HG03060 (cell line): ENCODE results near the gene PLA2G7.
"Not testable (repeated sequence)": the region's sequence is repeated elsewhere in the genome, so short reads cannot be mapped to it uniquely, and the experiment has no call there.

Experiments
- ATAC-seq: cut with Tn5 transposase; IDR thresholded peaks from one replicate; pipeline ENCODE4 v1.9.1; 2021; ENCODE audit warnings: low read depth, moderate number of reproducible peaks; ENCODE audit not compliant: unreplicated experiment

Gene PLA2G7

DNA sequence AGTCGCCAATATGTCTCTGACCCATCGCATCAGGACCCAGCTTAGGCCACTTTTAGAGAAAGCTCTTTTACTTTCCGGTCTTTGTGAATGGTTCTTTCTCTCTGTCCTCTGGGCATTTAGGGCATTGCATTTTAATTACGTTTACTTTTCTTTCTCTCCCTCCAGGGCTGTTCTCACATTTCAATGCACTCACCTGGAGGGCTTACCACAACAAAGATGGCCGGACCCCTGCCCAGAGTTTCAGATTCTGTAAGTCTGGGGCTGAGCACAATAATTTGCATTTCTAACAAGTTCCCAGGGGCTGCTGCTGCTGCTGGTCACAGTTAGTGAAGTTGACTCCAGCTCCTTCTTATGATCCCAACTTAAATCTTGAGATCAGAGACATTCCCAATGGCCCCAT lies 14.6 kb upstream of the PLA2G7 start:
- ATAC-seq: no peak

DNA sequence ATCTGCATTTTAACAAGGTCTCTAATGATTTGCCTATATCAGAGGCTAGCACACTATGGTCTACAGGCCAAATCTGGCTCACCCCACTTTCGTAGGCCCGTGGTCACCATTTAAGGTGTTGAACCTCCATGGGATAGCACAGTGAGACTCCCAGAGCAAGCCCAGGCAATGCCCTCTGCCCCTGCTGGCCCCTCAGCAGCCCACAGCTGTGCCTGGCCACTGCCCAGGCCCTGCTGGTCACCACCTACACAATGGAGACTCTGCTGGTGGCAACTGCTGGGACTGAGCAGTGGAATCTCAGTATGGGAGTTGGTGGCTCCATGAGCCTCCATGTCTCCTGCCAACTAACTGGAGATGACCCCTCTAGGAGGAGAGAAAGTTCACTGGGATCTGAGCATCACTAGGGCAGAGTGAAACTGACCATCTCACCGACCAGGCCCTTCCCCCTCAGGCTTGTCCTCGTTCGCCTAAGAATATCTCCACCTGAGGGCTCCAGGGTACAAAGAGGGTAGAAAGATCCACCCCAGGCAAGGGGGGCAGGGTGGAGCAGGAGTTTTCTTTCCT lies 13.8 kb upstream of the PLA2G7 start:
- no peak for ATAC-seq

- no peak for ATAC-seq
These were observed 11.5 kb upstream of the PLA2G7 start, which contains the start of gene ANKRD66 for GRCh38 chr6:46746696-46747095. Gene ANKRD66, plus strand, starts transcription at chr6:46746933. Its CDS starts 5,016 bp downstream, at chr6:46751949.

GRCh38 chr6:46745973-46746372 lies 10.8 kb upstream of the PLA2G7 start:
- ATAC-seq: no peak

GRCh38 chr6:46744159-46744725 lies 9.1 kb upstream of the PLA2G7 start:
- not testable (repeated sequence) for ATAC-seq

DNA sequence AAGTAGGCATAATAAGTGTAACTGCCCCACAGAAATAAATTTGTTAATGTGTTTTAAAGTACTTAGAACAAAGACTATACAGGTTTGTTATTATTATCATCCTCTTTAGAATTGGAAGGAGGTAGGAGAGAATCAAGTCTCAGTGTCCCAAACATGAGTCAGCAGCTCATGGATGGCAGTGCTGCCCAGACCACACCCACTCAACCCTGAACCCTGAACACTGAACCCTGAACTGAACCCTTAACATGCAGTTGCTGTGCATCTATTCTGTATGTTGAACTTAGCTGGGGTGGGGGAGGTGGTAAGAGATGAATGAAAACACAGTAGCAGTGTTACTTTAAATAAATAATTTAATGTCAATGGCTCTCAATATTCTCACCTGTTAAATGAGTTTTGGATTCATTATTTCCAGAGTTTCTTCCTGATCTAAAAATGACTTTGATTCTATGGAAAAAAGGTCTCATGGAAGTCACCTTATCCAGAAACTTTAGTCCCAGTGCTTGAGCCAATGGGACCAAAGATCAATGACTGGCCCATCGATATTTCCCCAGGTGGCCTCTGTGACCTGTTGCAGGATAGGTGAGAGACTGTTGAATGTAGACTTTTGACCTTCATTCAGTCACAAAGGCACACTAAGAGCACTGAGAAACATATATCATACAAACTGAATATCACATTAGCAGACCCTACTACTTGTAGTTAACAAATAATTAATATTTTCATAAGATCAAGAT lies 8.4 kb upstream of the PLA2G7 start:
- ATAC-seq: no peak

DNA sequence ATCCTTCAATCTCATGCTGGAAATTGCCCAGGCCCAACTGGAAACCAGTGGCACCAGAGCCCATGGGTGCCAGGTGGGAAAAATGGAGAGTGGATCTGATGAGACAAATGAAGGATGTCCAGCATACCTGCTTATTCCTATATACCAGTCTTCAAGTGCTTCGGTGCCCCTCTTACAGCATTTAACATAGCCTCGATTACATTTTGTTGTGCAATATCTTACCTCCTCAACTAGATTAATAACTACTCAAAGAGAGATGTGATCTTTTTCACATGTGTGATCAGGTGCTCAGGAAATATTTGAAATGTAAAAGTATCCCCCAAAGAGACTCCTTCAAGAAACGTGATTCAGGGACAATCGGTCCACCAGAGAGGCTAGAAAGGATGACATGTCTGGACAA lies 6.7 kb upstream of the PLA2G7 start:
- no peak for ATAC-seq

DNA sequence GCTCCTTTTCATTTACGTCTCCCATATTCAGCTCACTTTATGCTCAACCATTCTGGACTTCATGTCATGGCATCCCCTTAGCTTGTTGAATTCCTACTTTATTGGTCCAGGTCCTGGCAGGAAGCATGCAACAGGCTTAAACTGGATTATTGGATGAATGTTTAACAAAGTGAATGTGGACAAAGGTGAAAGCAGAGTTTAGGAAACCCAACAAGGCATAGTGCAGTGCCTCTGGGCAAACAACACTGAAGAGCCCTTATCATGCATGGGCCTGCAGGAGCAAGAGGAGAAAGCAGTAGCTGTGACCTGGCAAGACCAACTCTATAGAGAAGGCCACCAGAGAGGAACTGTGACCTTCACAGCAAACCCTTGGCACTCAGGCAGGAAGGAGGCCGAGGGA lies 6.3 kb upstream of the PLA2G7 start:
- no peak for ATAC-seq

- no peak for ATAC-seq
These were observed 1.7 kb upstream of the PLA2G7 start for GRCh38 chr6:46736906-46737305.

DNA sequence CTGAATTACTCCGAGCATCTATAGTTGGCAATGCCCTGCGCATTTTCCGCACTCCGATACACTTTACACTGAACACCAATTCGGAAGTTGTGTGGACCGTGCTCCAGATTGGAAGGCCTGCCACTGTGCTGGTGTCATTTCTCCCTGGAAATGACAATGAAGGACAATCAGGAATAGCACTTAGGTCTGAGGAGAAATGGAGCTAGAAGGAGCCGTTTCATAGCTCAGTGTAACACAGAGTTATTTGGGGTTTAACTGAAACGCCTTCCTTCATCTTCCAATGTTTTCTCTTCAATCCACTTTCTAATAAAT lies 501 bp upstream of the PLA2G7 start:
- no peak for ATAC-seq

GRCh38 chr6:46733341-46733801 lies 1.8 kb downstream of the PLA2G7 start:
- ATAC-seq: no peak

DNA sequence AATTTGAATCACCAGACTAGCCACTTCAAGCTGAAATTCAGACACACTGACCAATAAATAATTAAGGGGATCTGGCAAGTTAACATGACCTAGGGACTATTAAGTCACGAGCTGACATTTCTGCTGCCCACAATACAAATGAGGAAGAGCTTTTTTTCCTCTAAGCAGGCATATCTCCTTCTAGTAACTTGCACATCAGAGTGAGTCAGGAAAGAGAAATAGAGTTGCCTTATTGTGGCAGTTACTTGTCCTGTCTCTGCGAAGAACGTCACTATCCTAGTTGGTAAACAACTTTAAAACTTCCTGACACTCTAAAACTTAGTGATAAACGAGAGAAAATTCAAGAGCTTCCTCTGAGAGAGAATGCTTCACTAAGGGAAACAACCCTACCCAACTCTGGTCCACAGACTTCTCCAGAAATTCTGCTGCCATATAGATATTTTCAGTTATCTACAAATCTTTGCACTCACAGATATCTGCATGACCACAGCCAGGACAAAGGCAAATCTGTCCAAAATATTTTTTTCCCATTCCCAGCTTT lies 4.2 kb downstream of the PLA2G7 start:
- no peak for ATAC-seq

DNA sequence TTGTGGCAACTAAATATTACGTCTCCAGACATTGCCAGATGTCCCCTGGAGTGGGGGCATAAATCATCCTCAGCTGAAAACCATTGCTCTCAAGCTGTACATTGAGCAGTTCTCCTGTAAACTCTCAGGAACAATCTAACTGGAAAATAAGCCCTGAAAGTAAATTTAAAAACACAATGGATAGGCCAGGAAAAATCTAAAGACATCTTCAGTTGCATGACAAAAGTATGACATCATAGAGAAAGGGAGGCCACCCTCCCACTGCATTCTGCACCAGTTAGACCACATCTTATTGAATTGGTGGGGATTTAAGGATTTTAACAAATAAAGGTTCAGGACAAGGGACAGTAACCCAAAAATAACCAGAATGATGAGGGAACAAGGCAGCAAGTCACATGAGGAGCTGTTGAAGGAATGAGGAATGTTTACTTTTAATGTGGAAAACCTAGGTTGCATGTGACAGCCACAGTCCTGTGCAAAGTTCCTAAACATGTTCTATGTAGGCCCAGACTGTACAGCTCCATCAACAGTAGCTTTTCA lies 5.3 kb downstream of the PLA2G7 start:
- no peak for ATAC-seq

- ATAC-seq: no peak
These were observed 14.8 kb downstream of the PLA2G7 start for GRCh38 chr6:46720401-46720800.

DNA sequence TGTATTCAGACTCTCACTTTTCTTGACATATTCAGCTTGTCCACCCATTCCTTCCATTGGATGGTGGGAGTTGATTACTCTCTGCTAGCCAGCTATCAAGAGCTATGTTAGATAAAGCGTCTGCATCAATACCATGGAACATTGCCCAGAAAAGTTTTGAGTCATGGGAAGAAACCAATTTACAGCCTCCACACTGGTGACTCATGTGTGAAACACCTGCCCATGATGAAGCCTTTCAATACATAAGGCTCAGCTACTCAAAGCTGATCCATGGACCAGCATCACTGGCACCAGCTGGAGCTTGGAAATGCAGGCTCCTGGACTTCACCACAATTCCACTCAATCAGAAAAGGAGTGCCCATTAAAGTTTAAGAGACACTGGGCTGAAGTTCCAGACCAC lies 16.1 kb downstream of the PLA2G7 start:
- ATAC-seq: no peak

- ATAC-seq: no peak
These were observed 20.0 kb downstream of the PLA2G7 start for GRCh38 chr6:46715141-46715540.

GRCh38 chr6:46711491-46711890 lies 23.7 kb downstream of the PLA2G7 start:
- ATAC-seq: no peak

DNA sequence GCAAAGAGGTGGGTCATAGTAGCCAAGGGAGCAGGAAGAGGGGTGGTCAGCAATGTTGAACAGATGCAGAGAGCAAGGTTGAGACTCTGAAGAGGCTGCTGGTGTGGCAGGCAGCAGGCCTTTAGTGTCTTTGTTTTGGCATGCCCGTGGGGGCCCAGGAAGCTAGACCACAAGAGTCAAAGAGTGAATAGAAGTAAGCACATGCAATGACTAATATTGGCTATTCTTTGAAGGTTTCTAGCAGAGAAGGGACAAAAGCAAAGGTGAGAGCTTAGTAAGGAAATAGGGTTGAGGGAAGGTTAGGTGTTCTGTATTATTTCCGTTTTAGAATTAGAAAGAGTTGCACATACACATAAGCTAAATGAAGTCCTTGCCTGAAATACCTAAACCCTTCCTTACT lies 28.7 kb downstream of the PLA2G7 start:
- no peak for ATAC-seq

DNA sequence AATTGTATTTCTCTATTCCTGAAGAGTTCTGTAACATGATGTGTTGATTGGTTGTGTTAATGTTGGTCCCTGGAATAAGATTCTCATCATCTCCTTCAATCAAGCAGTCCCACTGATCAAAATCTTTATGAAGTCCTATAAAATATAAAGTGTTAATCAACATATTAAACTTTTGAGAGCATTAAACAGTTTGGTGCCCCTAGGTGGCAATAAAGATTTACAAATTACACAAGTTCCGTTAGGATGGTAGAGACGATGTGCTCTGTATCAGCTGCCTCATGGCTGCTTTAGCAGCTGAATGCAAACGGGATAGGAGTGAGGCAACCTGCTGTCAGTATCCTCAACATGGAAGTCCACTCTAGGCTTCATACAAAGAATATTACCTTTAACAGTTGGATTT lies 30.6 kb downstream of the PLA2G7 start:
- ATAC-seq: no peak

DNA sequence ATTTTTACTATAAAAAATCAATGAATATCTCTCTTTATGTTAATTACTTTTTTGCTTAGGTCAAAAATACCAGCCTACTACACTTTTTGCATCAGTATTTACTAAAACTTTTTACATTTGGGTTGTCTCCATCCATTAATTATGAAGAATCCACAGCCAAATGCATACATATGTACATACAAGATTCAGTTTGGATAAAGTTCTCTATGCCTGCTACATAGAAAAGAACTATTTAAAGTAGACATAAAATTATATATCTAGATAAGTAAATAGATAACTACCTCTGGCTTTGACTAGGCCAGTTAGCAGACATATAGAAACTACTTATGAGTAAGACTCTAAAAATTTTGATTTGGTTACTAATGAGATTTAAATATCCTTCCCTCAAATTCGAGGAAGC lies 35.2 kb downstream of the PLA2G7 start:
- ATAC-seq: no peak

GRCh38 chr6:46690911-46691451 lies 44.2 kb downstream of the PLA2G7 start:
- ATAC-seq: no peak
